GM18508 (cell line): ENCODE measurements around the gene ZNF595.
"Not testable (repeated sequence)": the region's sequence is repeated elsewhere in the genome, so short reads cannot be mapped to it uniquely, and the experiment has no call there.

Experiments used
- ATAC-seq: cut with Tn5 transposase; IDR thresholded peaks from one replicate; pipeline ENCODE4 v1.9.1; 2021; ENCODE audit warnings: moderate number of reproducible peaks; ENCODE audit not compliant: insufficient read depth, unreplicated experiment

Gene ZNF595

GRCh38 chr4:52804-53479 lies at the start of gene ZNF595:
TSS of gene ZNF595 (plus strand) at chr4:53321. CDS start at chr4:53489, 168 bp downstream.
- ATAC-seq = not testable (repeated sequence)

- not testable (repeated sequence) for ATAC-seq
These were observed 42.9 kb upstream of the ZNF595 start for GRCh38 chr4:9937-10870.

DNA sequence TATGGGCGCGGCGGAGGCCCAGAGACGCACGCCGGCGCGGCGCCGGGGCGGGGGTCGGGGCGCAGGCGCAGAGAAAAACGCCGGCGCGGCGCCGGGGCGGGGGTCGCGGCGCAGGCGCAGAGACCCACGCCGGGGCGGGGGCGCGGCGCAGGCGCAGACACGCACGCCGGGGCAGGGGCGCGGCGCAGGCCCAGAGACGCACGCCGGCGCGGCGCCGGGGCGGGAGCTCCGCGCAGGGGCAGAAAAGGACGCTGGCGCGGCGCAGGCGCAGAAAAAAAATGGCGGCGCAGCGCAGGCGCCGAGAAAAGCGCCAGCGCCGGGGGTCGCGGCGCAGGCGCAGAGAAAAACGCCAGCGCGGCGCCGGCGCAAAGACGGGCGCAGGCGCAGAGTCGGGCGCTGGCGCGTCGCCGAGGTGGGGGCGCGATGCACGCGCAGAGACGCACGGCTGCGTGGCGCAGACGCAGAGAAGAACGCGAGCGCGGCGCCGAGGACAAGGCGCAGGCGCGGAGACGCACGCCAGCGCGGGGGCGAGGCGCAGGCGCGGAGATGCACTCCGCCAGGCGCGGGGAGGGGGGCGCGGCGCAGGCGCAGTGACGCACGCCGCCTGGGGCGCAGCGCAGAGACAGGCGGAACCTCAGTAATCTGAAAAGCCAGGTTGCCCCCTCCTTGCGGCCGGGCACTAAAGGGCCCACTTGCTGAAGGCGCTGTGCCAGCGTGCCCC lies 41.9 kb upstream of the ZNF595 start:
- ATAC-seq = not testable (repeated sequence)

GRCh38 chr4:11816-12417 lies 41.2 kb upstream of the ZNF595 start:
- ATAC-seq = not testable (repeated sequence)

- not testable (repeated sequence) for ATAC-seq
These were observed 35.0 kb upstream of the ZNF595 start for GRCh38 chr4:18128-18527.

GRCh38 chr4:18589-18988 lies 34.5 kb upstream of the ZNF595 start:
- not testable (repeated sequence) for ATAC-seq

DNA sequence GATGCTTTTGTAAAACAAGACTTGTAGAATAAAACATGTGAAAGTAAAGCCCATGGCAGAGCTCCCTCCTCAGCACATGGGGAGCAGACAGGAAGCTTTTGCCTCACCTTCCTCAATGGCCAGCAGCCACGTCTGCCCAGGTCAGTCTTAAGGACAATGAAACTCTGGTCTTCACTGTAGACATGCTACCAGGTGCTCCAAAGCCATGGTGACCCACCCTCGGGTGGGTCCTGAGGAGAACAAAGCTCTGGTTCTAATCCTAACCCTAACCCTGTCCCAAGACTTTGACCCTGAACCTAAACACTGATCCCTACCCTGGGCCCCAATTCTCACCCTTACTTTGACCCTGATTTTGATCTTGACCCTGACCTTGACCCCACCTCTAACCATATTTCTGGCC lies 30.2 kb upstream of the ZNF595 start:
- ATAC-seq = not testable (repeated sequence)

GRCh38 chr4:24359-24758 lies 28.8 kb upstream of the ZNF595 start:
- not testable (repeated sequence) for ATAC-seq

GRCh38 chr4:27501-27900 lies 25.6 kb upstream of the ZNF595 start:
- not testable (repeated sequence) for ATAC-seq

GRCh38 chr4:28767-29542 lies 24.2 kb upstream of the ZNF595 start:
- not testable (repeated sequence) for ATAC-seq

DNA sequence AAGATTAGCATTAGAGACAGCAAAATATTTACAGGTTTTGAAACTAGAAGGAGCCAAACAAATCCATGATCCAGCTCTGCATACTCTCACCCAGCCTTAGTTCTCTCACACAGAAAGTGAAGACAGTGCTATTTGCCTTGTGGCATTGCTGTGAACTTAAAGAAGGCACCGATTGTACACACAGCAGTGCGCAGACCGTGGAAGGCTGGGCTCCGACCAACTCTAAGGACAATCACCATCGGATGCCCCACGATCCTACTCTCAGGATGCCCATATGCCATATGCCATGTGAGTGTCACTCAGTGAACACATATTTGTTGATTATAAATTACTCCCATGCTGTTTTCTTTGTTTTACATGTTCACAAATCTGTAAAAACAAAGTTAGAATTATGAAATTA lies 19.8 kb upstream of the ZNF595 start:
- ATAC-seq = not testable (repeated sequence)

DNA sequence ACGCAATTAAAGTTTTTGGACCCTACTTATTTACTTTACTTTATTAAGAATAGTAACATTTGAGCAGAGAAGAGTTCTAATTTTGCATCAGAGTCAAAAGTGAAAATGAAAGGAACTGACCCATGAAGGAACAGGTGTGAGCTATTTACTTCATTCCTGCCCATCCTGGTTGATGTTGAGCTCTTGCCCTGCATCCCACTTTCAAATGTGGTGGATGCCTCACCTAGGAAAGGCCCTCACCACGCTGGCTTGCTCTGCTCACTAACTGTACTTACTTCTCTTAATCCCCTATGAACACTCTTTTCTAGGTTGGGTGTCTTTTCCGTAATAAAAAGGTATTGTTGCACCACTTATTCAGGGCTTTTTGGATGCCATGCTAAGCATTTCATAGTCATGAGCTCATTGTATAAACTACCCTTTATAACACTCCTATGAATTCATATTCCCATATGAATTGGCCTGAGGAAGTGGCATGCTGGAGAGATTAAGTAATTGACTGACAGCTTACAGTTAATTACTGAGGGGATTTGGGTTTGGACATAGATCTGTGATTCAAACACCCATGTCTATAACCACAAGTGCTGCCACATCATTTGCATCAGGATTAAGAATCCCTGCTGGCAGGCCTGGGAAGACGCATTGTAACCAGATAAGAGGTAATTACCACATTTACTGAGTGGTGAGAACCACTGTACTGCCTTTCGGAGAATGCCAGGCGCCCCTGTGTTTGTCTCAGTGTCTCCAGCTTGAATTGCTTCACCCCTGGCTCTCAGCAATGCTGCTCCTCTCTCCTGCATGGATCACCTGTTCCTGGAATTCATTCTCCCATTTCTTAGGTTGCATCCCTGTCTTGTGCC lies 16.3 kb upstream of the ZNF595 start:
- not testable (repeated sequence) for ATAC-seq

GRCh38 chr4:38202-38601 lies 14.9 kb upstream of the ZNF595 start:
- not testable (repeated sequence) for ATAC-seq

- ATAC-seq = not testable (repeated sequence)
These were observed 9.7 kb upstream of the ZNF595 start for GRCh38 chr4:43375-43774.

DNA sequence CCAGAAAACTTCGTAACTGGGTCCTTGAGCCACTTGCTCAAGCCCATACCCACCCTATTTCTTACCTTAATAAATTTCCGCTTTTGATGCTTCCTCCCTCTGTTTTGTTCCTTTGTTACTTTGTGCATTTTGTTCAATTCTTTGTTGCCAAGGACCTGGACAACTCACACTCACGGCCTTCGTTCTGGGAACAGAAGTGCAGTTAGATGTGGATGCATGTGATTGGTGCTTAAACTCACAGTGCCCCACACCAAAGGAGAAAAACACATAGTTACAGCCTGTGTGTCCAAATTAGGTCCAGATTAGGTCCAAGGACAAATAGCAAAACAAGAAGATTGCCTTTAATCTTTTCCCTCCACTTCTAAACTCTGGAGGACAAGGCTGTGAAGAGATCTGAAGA lies 1.9 kb upstream of the ZNF595 start:
- ATAC-seq = not testable (repeated sequence)

- ATAC-seq = peak; percentile 70
These were observed 1.4 kb upstream of the ZNF595 start for GRCh38 chr4:51655-52277.

GRCh38 chr4:53521-53920 lies 400 bp downstream of the ZNF595 start:
- not testable (repeated sequence) for ATAC-seq

DNA sequence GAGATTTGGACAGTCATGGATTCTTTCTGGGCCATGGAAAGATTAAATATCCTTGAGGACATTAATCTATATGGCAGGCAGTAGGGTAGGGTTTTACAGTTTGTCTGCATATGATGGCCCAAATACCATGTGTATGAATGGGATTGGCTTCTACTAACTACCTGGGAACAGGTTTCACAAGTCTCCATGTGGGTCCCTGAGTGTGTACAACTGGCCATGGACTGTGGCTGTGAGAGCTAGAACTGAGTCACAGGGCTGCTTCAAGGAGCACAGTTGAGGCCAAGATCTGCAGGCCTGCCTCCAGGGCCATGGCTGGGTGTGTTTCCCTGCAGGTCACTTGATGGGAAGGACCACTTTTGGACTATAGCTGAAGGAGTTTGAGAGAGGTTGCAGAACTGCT lies 11.6 kb downstream of the ZNF595 start:
- ATAC-seq = not testable (repeated sequence)
